GM21825 (cell line): ENCODE results near the gene TSPAN14.

Experiments used
- ATAC-seq: cut with Tn5 transposase; IDR thresholded peaks from one replicate; pipeline ENCODE4 v1.9.1; 2021; ENCODE audit warnings: mild to moderate bottlenecking, moderate library complexity; ENCODE audit not compliant: unreplicated experiment

The TSPAN14 gene

DNA sequence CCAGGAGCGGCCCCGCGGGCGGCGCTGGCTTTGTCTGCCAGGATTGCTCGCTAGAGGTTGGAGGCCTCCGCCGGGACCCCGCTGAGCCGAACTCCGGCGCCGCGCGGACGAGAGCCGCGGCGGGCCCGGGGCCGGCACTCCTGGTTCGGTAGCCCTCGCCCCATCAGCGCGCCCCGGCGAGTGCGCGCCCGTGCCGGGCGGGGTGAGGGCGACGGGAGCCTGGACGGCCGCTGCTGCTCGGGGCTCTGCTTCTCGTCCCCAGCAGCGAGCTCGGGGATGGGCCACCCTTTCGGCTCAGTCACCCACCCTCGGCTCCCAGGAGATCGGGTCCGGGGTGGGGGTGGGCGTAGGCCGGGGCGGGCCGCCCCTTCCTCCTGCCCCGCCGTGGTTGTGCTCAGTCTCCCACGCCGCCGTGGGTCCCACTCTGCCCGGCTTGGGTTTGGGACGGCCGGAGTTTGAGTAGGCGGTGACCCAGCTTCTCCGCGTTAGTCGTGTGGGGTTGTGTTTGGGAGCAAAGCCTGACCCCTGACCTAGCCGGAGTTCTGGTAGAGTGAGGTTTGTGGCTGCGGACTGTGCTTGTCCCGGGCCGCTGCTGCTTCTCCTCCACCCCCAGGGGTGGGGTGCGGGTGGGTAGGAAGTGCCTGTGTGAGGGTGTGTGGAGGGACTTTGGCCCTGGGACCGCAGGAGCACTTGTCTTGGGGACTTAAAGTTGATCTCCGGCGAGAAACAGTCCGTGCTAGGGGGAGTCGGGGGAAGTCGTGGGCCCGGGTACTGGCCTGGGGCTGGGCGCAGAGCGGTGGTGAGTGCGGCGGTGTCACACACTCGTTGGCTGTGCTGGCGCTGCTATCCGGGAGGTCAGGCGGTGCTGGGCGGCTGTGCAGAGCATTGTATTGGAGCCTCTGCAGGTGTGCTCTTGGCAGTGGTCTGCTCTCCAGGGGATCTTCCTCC lies 677 bp downstream of the TSPAN14 start:
- ATAC-seq: peak; percentile 18

DNA sequence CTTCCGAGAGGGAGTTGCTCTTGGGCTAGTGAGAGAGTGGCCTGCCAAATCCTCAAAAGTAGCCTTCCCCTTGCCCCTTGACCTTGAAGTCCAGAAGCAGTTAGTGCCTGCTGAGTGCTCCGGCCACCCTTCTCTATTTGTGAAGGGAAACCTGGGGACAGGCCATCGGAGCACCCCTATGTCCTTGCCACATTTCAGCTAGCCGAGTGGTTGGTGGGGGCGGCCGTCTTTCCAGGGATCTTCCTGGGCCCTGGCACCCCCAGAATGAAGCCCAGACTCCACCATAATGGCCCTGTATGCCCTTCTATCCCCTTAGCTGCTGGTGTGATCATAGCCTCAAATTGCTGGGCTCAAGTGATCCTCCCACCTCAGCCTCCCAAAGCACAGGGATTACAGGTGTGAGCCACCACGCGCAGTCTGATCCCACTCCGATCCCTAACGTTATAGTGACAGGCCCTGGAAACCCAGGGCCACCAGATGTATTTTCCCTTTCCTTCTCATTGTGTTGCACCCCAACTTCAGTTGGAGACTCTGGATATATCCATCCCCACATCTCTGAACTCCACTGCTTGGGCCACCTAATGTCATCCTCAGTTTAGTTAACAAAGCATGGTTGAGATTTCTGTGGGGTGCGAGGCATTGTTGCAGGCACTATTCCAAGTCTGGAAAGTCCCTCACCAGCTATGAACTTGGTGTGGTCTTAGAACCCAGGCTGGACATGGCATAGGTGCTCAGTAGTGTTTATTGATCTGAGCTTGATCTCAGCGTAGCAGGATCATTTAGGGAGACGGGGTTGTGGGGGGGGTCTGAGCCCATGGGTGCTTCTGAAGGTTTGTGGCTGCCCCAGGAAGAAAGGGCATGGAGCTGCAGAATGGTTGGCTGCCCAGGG lies 1.6 kb downstream of the TSPAN14 start:
- ATAC-seq: no peak

DNA sequence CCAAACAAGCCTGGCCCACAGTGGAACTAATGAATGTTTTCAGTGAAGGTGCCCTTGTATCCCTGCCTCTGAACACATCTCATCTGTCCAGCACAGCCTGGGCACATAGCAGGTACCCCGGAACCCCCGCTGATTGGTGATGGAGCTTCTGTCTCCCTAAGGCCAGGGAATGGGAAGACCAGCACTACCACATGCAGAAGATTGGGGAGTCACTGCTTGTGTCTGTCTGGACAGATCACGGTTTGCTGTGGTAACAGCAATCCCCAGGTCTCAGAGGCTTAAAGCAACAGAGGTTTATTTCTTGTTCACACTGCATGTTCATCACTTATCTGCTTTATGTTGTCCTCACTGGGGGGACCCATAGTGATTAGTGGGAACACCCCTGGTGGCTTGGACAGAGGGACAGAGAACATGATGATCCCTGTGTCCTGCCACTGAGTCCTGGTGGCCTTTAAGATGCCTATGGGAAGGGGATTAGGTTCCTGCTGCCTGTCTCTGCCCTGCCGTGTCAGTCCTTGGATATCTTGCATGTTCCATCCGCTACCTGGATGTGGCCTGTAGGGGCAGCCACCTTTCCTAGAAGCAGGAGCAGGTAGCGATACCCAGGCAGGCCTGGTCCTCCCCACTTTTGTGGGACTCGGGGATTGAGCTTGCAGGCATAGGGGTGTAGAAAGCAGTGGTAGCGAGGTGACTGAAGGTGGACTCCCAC lies 3.6 kb downstream of the TSPAN14 start:
- no peak for ATAC-seq

DNA sequence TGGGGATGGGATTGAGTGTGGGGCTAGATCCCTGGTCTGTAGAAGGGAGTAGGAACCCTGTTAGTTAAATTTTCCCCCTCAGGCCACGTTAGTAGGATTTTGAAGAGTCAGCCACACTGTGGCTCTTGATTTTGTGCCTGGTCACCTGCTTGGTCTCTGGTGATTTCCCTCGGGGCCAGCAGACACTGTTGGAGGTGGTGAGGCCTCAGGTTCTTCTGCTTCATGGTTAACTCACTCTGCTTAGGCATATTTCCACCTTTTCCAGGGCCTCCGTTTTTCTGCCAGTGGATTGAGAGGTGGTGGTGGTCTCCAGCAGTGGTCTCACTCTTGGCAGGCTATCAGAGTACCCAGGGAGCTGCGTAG lies 4.1 kb downstream of the TSPAN14 start:
- ATAC-seq: no peak

DNA sequence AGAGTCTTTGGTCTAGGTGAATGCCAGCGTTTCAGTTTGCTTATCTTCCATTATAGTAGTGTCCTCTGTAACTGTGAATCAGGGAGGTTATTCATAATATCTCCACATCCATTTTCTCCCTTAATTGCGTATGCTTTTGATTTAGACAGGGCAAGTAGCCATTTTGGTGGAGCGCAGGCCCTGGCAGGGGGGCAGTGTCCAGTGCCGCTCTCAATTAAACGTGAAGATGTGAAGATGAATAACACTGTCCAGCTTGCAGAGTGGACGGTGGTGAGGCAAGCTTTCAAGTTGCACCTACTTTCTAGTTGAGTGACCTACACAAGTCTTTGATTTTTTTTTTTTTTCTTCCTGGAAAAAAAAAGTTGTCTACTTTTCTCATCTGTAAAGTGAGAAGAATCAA lies 4.5 kb downstream of the TSPAN14 start:
- ATAC-seq: no peak

DNA sequence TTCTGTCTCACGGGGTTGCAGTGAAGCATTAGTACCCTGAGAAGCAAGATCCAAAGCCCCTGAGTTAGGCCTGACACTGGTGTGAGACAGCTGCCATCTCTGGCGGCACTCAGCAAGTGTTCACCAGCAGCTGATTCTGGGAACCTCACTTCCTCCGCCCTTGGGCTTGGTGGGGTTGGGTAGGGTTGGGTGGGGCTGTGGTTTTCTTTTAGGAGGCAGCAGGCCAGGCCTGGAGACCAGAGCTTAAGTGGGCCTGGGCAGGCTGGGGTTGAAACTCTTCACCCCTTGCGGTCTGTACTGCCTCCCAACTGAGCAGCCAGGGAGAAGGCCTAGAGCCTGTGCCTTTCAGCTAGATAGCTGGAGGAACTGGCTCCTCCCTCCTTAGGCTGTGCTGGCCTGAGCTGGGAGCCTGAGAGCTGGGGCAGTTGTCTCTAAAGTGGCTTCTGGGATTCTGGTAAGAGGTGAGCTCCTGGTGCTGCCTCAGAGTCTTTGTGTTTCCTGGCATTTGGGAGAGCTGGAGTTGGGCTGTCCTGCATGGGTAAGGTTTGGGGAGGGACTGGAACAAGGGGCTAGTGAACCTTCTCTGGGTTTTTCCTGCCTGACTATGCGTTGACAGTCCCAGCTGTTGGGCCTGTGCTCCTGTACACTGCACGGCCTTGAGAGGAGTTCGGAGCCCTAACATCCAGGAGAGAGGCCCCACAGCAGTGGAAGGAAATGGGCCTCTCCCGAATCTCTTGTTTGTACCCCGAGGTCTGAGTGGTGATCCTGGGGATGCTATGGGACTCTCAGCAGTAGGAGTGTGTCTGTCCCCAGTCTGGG lies 5.1 kb downstream of the TSPAN14 start:
- ATAC-seq: peak; percentile 57

DNA sequence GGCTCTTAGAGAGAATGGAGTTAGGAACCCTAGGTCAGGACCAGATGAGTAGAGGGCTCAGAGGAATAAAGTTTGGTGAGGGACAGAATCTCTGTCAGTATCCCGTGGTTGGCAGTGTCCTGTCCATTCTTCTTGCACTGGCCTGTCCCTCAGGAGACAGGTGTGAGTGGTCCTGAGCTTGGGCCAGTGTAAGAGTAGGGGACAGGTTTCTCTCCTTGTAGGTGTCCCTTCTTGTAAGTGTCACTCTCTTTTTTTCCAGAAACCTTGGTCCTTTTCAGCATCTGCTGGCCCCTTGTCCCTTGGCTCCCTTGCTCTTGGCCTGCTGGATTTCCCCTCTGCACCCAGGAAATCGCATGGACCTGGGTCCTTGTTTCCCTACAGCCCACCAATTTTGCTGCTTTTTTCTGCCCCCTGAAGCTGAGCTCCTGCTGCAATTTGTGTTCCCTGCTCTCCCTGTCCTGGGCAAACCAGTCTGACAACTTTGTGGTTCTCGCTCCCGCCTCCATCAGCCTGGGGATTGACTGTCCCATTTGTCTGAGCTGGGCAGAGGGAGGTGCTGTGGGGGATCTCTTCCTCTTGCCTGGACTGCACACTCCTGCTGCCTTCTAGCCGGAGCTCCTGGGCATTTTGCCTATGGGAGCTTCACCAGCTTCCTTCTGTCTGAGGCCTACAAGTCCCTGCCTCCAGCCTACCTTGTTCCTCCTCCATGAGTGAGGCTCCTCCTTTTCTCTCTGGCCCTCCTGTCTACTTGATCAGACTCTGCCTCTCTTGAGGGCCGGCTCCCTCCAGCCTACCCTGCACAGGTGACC lies 6.5 kb downstream of the TSPAN14 start:
- no peak for ATAC-seq

DNA sequence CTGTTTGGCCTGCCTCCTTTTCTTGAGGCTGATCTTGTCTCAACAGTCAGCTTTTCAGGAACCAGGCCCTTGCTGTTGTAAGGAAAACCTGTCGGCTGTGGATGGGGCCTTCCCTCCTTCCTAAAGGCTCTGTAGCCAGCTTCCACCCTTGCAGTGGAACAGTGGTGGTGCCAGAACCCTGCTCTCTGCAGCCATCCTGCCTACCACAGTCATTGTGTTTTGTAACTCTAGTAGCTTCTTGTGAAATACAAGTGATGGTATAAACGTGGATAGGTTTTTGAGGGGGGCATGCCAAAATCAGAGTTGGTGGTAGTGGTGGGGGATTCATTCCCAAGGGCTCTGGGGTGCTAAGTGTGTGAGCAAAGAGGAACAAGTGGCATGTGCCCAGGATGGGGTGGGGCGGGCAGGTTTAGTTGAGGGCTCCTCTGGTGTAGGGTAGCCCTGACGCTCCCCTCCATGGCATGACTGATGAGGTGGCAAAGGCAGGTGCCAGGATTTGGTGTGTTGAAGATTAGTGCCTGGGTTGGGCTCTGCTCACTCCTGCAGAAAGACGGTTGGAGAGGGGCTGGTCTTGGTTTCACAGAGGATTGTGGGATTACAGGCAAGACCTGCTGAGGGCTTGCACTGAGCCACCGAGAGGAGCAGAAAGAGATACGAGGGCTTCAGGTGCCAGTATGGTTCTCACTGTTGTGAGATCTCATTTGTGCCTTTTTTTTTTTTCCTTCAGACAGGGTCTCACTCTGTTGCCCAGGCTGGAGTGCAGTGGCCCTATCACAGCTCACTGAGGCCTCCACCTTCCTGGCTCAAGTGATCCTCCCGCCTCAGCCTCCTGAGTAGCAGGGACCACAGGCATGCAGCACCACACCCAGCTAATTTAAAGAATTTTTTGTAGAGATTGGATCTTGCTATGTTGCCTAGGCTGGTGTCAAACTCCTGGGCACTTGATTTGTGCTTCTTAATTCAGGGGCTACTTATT lies 7.4 kb downstream of the TSPAN14 start:
- ATAC-seq: no peak

DNA sequence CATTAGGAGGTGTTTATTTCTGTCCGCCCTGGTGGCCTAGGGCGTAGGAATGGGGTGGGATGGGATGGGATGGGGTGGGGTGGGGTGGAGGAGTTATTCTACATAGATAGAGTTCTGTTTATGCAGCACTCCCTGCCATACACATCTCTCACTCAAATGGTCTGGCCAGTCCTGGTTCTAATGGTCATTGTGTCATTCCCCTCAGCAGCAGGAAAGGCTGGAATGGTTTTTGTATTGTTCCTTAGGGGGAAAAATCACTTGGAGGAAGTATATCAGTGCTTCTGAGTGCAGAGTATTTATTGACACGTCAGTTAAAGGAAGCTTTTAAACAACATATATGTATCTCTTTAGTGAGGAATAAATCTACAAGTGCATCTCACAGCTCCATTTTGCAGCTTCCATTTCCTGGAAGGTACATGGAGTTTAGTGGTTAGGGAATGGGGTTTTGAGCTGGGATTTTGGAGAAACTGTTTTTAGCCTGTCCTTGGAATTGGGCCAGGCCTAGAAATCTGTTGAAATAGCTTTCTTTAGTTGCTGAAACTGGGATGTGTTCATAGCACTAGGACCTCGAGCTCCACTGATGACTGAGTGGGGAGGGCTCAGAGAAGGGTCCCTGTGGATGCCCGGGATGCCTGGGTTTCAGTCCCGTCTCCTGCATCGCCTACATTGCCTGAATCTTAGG lies 8.3 kb downstream of the TSPAN14 start:
- ATAC-seq: no peak

DNA sequence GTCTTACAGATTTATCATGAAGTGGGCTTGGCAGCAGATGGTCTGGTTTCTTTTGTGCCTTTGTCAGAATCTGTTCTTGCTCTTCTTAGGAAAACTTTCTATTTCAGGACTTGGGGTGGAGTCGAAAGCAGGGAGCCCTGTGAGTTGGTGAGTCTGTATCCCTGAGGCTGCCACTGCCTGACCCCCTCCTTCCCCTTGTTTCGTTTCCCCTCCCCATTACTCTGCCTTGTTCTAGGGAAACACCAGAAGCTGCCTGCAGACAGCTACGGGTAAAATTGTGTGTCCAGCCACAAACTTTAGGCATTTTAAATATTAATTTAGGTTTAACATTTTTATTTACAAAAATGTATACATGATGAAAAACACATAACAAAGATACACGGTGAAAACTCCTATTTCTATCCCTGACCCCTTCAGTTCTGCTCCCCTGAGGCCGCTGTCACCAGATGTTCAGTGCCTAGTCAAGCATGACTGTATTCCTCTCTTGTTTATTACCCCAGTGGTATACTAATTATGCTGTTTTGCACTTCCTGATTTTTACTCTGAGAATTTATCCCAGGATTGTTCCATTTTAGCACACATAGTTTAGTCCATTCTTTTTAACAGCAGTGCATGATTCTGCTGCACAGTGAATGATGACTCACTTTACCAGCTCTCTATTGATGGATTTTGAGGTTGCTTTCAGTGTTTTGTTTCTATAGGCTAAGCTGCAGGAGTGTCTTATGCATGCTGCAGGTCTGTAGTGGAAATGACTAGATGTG lies 9.1 kb downstream of the TSPAN14 start:
- peak; percentile 24 for ATAC-seq

DNA sequence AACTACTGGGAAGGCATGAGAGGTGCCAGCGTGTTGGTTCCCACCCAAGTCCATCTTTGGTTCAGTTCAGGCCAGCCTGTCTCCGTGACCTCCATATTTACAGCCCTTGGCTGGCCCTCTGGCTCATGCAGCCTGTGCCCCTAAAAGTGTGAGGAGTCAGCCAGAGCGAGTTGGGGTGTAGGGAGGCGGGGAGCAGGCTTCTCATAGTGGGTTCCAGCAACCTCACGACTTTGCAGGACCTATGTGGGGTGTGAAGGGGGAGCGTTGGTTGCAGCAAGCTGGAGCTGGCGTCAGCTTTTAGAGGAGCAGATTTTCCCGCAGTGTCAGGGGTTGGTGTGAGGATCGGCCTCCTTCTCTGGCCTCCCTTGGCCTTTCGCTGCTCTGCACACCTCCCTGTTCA lies 9.8 kb downstream of the TSPAN14 start:
- ATAC-seq: no peak

DNA sequence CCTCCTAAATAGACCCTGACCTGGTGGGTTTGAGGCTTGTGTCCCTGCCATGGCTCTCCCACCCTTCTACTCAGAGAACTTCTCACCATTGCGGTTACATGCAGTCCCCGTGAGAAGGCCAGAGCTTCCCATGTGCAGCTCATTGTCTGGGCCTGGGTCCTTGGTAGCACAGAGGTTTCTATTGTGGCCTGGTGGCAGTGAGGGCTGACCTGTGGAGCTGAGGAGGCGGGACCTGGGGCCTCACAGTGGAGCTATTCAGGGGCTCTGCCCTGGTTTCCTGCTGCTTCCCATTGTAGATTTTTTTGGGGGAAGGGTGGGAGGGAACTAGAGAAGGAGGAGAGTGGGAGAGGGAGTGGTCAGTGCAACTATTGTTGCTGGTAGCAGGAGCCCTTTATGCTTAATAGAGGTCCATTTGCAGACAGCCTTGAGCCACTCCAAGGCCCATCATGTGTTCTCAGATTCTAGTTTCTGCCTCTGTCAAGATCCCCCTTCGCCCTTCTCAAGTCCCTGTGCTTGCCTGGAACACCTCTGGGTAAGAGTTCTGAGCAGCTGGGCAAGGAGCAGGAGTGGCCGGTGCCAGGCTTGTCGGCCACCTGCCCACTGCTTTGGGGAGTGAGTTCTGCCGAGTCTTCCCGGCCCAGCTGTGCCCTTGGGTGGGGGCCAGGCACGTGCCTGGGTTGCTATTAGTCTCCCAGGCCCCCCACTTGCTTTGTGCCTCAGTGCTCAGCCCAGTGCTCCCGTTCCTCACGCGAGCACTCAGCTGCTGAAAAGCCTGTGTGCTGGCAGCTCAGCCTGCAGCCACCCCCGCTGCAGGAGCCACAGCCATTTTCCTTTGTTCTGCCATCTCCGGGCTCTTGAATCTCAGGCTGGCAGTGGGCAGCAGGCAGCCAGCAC lies 10.7 kb downstream of the TSPAN14 start:
- no peak for ATAC-seq

DNA sequence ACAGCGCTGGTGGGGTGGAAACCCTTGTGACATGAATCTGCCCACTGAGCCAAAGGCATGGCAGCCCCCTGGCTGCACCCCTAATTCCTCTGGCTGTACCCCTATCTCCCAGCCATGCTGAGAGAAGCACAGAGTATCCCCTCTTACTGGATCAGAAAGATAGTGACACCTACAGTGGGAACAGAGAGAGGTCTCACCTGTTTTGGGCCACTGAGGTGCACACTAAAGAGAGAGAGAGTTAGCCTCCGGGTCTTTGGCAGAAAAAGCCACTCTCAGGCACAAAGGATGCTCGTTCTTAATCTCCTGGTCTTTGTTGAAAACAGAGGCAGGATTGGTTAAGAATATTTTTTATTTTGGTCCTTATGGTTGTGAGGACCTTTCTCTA lies 11.3 kb downstream of the TSPAN14 start:
- no peak for ATAC-seq

DNA sequence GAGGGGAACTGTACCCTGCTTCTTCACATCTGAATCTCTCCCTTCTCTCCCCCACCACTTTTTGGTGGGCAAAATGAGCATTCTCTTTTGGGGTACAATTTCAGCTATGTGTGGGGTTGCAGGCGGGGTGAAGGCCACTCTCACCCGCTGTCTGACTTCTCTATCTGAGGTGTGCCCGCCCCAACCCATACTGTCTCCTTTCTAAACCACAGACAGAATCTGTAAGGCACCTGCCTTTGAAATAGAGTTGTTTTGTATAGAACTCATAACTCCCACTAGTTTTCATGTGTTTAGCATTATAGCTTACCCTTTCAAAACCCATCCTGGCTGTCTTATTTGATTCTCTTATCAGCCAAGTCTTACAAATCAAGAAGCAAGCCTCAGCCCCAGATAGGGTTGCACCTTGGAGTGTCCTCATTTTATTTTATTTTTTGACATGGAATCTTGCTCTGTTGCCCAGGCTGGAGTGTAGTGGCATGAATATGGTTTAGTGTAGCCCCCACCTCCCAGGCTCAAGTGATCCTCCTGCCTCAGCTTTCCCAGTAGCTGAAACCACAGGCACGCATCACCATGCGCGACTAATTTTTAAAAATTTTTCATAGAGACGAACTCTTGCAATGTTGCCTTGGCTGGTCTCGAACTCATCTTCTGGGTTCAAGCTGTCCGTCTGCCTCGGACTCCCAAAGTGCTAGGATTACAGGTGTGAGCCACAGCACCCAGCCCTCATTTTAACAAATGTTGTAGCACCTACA lies 11.9 kb downstream of the TSPAN14 start:
- ATAC-seq: no peak

DNA sequence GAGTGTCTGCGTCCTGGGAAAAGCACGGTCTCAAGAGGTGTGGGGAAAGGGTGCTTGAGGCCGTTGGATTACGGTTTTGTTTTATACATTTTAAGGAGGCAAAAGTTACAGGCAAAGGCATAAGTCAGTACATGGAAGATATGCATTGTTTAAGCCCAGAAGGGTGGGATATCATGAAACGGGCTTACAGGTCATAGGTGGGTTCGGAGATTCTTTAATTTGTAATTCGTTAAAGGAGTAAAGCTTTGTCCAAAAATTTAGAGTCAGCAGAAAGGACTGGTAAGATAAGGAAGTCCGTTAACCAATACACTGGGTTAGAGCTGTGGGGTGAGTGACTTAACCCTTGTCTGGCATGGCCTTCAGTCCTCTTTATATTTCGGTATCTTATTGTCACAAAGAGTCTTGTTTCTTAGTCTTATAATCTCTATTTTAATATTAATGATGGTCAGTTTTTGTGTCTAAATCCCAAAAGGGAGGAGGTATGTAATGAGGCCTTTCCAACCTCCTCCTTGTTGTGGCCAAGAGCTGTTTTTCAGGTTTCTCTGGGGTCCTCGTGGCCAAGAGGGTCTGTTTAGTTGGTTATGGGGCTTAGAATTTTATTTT lies 12.7 kb downstream of the TSPAN14 start:
- ATAC-seq: no peak
